ENCODE results near the gene HSPB3. TPM values are rescaled to one million over a fixed set of nuclear protein-coding genes. Genes with fewer than 3 reads are reported as not detected.

Gene HSPB3
- total RNA-seq, 2 donors from 2014 or later, result 1.7 to 4.1 TPM

GRCh38 chr5:54463713-54464112 is 8.2 kb downstream of the HSPB3 start:
- no peaks in the 10 kb centered on the region for H3K27me3 ChIP-seq (replicated peaks; ENCODE audit: insufficient read depth)
- H3K4me3 ChIP-seq, result no peak overlapping the region
- no peaks in the 10 kb centered on the region for H3K9me3 ChIP-seq
- DNase-seq (ENCODE audit: low spot score), result no peak
- TF ChIP-seq, protein P1, sequence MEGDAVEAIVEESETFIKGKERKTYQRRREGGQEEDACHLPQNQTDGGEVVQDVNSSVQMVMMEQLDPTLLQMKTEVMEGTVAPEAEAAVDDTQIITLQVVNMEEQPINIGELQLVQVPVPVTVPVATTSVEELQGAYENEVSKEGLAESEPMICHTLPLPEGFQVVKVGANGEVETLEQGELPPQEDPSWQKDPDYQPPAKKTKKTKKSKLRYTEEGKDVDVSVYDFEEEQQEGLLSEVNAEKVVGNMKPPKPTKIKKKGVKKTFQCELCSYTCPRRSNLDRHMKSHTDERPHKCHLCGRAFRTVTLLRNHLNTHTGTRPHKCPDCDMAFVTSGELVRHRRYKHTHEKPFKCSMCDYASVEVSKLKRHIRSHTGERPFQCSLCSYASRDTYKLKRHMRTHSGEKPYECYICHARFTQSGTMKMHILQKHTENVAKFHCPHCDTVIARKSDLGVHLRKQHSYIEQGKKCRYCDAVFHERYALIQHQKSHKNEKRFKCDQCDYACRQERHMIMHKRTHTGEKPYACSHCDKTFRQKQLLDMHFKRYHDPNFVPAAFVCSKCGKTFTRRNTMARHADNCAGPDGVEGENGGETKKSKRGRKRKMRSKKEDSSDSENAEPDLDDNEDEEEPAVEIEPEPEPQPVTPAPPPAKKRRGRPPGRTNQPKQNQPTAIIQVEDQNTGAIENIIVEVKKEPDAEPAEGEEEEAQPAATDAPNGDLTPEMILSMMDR (IDR thresholded peaks at IDR 0.05), result no peak
- no peak for TF ChIP-seq POLR2A (IDR thresholded peaks at IDR 0.05)
- TF ChIP-seq POLR2AphosphoS5 (IDR thresholded peaks at IDR 0.05), result no peak
- WGBS, result 70% methylated on average over 4 of the region's 4 CpGs
- no peak overlapping the region for H3K27ac ChIP-seq
- H3K4me1 ChIP-seq (replicated peaks), result no peaks in the 10 kb centered on the region
- H3K36me3 ChIP-seq, result no peaks in the 10 kb centered on the region
- intact Hi-C loops (cut with DNase I), result no loop called here

DNA sequence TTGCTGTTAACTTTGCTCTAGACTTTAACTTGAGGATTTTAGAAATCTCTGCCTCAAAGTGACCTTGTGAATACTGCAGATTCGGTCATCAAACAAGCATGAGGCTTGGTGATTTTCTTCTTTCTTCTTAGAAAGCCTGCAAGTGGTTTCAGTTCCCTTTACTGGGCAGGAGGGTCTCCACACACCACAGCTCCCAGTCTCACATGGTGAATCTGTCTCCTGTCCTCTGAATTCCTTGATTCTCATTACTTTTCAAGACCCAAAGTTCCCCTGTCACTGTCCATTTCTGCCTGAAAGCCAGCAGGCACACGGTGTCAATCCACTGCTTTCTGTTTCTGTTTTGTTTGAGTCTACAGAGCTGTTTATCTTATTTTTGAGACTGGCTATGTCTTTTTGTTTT is 14.1 kb downstream of the HSPB3 start:
- intact Hi-C loops (cut with DNase I), result no loop called here
- 60% methylated on average over 2 of the region's 2 CpGs for WGBS
- H3K27me3 ChIP-seq (replicated peaks; ENCODE audit: insufficient read depth), result no peaks in the 10 kb centered on the region
- H3K36me3 ChIP-seq, result no peaks in the 10 kb centered on the region
- DNase-seq (ENCODE audit: low spot score), result no peak
- H3K4me3 ChIP-seq, result no peak overlapping the region
- H3K9me3 ChIP-seq, result no peaks in the 10 kb centered on the region
- no peaks in the 10 kb centered on the region for H3K4me1 ChIP-seq (replicated peaks)
- no peak overlapping the region for H3K27ac ChIP-seq
- TF ChIP-seq POLR2AphosphoS5 (IDR thresholded peaks at IDR 0.05), result no peak
- TF ChIP-seq POLR2A (IDR thresholded peaks at IDR 0.05), result no peak
- TF ChIP-seq, protein P1 (IDR thresholded peaks at IDR 0.05), result no peak

DNA sequence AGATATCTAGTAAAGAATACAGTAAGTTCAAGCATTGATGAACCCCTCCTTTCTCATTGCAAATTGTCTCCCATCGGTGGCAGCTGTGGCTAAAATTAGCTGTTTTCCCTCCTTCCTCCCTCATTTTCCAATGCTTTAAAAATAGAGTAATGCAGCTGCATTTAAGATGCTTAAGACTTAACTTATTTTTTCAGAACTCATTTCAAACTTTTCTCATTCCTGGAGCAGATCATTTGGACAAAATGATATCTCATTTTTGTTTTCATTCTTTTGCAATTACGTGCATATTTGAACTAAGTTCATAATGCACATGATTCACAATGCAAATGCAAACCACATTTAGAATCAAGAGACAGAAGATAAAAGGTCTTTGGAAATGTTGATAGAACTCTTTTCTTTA is 14.6 kb downstream of the HSPB3 start:
- WGBS, result 69% methylated on average over 2 of the region's 2 CpGs
- intact Hi-C loops (cut with DNase I), result no loop called here

DNA sequence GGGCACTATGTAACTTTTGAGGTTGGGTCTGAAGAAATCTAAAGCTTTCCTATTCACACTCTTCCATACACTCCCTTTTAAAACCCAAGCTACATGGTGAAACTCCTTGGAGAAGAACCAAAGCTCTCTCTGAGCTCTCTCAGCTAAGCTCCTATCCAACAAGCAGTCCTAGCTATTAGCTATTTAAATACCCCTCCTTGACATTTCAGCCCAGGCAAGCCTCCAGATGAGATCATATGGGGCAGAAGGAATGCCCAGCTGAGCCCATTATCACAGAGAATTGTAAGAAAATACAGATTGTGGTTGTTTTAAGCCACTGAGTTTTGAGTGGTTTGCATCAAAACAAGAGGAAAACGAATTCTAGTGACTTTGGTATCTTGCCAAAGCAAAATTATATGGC is 15.2 kb downstream of the HSPB3 start:
- H3K27me3 ChIP-seq (replicated peaks; ENCODE audit: insufficient read depth), result no peaks in the 10 kb centered on the region
- no peaks in the 10 kb centered on the region for H3K4me1 ChIP-seq (replicated peaks)
- no peak overlapping the region for H3K27ac ChIP-seq
- H3K36me3 ChIP-seq, result no peaks in the 10 kb centered on the region
- no peak overlapping the region for H3K4me3 ChIP-seq
- no peak for DNase-seq (ENCODE audit: low spot score)
- intact Hi-C loops (cut with DNase I), result no loop called here
- H3K9me3 ChIP-seq, result no peaks in the 10 kb centered on the region
- WGBS, result 55% methylated on average over 1 of the region's 1 CpG
- TF ChIP-seq POLR2A (IDR thresholded peaks at IDR 0.05) (no peak), POLR2AphosphoS5 (IDR thresholded peaks at IDR 0.05) (no peak)
- TF ChIP-seq, protein P1 (IDR thresholded peaks at IDR 0.05), result no peak

More for the DNA sequence above, 14.6 kb downstream of the HSPB3 start:
- no peak overlapping the region for H3K4me3 ChIP-seq
- no peak overlapping the region for H3K27ac ChIP-seq
- no peaks in the 10 kb centered on the region for H3K27me3 ChIP-seq (replicated peaks; ENCODE audit: insufficient read depth)
- no peaks in the 10 kb centered on the region for H3K4me1 ChIP-seq (replicated peaks)
- H3K9me3 ChIP-seq, result no peaks in the 10 kb centered on the region
- DNase-seq (ENCODE audit: low spot score), result no peak
- TF ChIP-seq POLR2A (IDR thresholded peaks at IDR 0.05) (no peak), POLR2AphosphoS5 (IDR thresholded peaks at IDR 0.05) (no peak)
- TF ChIP-seq, protein P1 (IDR thresholded peaks at IDR 0.05), result no peak
- no peaks in the 10 kb centered on the region for H3K36me3 ChIP-seq

DNA sequence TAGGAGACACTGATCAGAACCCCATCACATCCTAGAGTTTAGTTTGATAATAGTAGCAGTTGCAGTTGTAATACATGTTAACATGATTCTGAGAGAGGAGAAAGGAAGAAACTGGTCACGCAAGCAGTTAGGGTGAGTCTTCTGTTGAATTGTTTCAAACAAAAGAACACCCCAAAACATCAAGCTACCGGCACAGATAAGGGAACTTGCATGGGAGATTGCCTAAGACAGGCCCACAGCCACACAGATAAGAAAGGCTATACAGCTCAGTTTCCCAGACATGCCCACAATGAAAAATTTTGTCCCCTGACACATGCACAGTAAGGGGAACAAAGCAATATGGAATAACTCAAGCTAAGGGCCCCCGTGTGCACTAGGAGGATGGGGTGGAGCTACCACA is 15.9 kb downstream of the HSPB3 start:
- Histone ChIP-seq H3K4me1 (replicated peaks) (no peaks in the 10 kb centered on the region), H3K9me3 (no peaks in the 10 kb centered on the region), H3K27ac (no peak overlapping the region), H3K4me3 (no peak overlapping the region), H3K27me3 (replicated peaks; ENCODE audit: insufficient read depth) (no peaks in the 10 kb centered on the region), H3K36me3 (no peaks in the 10 kb centered on the region)
- no peak for DNase-seq (ENCODE audit: low spot score)
- WGBS, result 65% methylated on average over 3 of the region's 3 CpGs
- intact Hi-C loops (cut with DNase I), result no loop called here
- TF ChIP-seq, protein P1 (IDR thresholded peaks at IDR 0.05), result no peak
- no peak for TF ChIP-seq POLR2A (IDR thresholded peaks at IDR 0.05)
- no peak for TF ChIP-seq POLR2AphosphoS5 (IDR thresholded peaks at IDR 0.05)

Data from prostate gland (tissue), 2 donors.